ENCODE measurements around the gene ARSI.

The ARSI gene

GRCh38 chr5:150291388-150292385 lies 11.0 kb downstream of the ARSI start:
- TF ChIP-seq CTCF (IDR thresholded peaks at IDR 0.05; ENCODE audit: control insufficient read depth, insufficient read depth, low read depth, low read length, missing control alignments), result no peak
- DNase-seq (ENCODE audit: low read depth), result no peak
- no peak overlapping the region for H3K4me3 ChIP-seq (ENCODE audit: control insufficient read depth, low read depth, low read length)

- DNase-seq (ENCODE audit: low read depth), result no peak
- H3K4me3 ChIP-seq (ENCODE audit: control insufficient read depth, low read depth, low read length), result no peak within 1 kb of the TSS
- no peak for TF ChIP-seq CTCF (IDR thresholded peaks at IDR 0.05; ENCODE audit: control insufficient read depth, insufficient read depth, low read depth, low read length, missing control alignments)
These were observed 12.9 kb downstream of the ARSI start, which contains the start of gene CAMK2A for GRCh38 chr5:150289551-150290390. Gene CAMK2A (minus strand): TSS chr5:150289773. CDS start chr5:150289625, 148 bp downstream.

GRCh38 chr5:150288791-150289190 lies 13.9 kb downstream of the ARSI start:
- no peak for TF ChIP-seq CTCF (IDR thresholded peaks at IDR 0.05; ENCODE audit: control insufficient read depth, insufficient read depth, low read depth, low read length, missing control alignments)
- DNase-seq (ENCODE audit: low read depth), result no peak
- no peak overlapping the region for H3K4me3 ChIP-seq (ENCODE audit: control insufficient read depth, low read depth, low read length)

- no peak overlapping the region for H3K4me3 ChIP-seq (ENCODE audit: control insufficient read depth, low read depth, low read length)
- DNase-seq (ENCODE audit: low read depth), result no peak
- TF ChIP-seq CTCF (IDR thresholded peaks at IDR 0.05; ENCODE audit: control insufficient read depth, insufficient read depth, low read depth, low read length, missing control alignments), result no peak
These were observed 14.3 kb downstream of the ARSI start for GRCh38 chr5:150288361-150288760.

GRCh38 chr5:150286820-150287219 lies 15.9 kb downstream of the ARSI start:
- DNase-seq (ENCODE audit: low read depth), result no peak
- H3K4me3 ChIP-seq (ENCODE audit: control insufficient read depth, low read depth, low read length), result no peak overlapping the region
- TF ChIP-seq CTCF (IDR thresholded peaks at IDR 0.05; ENCODE audit: control insufficient read depth, insufficient read depth, low read depth, low read length, missing control alignments), result no peak

GRCh38 chr5:150285114-150285513 lies 17.6 kb downstream of the ARSI start:
- no peak overlapping the region for H3K4me3 ChIP-seq (ENCODE audit: control insufficient read depth, low read depth, low read length)
- no peak for DNase-seq (ENCODE audit: low read depth)
- TF ChIP-seq CTCF (IDR thresholded peaks at IDR 0.05; ENCODE audit: control insufficient read depth, insufficient read depth, low read depth, low read length, missing control alignments), result no peak

Data from AG09309 (cell line).